Mesendoderm (in vitro differentiated cells): ENCODE results near the gene SUCLG1.

ENCODE experiments used
- DNase-seq: peaks from one replicate; pipeline ENCODE4 v3.0.0; 2013
- H2AK5ac ChIP-seq: 2 replicates; pipeline ENCODE4 v1.6.1; 2013; ENCODE audit warnings: low read length, inconsistent platforms
- H2BK120ac ChIP-seq: 2 replicates; pipeline ENCODE4 v1.6.1; 2013; ENCODE audit warnings: low read depth, mild to moderate bottlenecking, low read length, moderate library complexity, mixed read lengths
- H2BK15ac ChIP-seq: replicated peaks from 2 replicates; pipeline ENCODE4 v1.6.1; 2013; ENCODE audit warnings: low read depth, mild to moderate bottlenecking, moderate library complexity
- H2BK5ac ChIP-seq: 2 replicates; pipeline ENCODE4 v1.6.1; 2013; ENCODE audit warnings: low read length, inconsistent platforms
- H3K18ac ChIP-seq: 2 replicates; pipeline ENCODE4 v1.6.1; 2013; ENCODE audit warnings: mild to moderate bottlenecking, low read length, mixed read lengths
- H3K23ac ChIP-seq: one replicate; pipeline ENCODE4 v1.6.1; 2013; ENCODE audit warnings: low read length
- H3K27ac ChIP-seq: 2 replicates; pipeline ENCODE4 v1.5.1; 2013; ENCODE audit warnings: low read depth, mild to moderate bottlenecking, inconsistent platforms, low read length, moderate library complexity
- H3K27me3 ChIP-seq: 2 replicates; pipeline ENCODE4 v1.6.1; 2013; ENCODE audit warnings: low read length, control low read depth, mild to moderate bottlenecking, inconsistent platforms; ENCODE audit not compliant: insufficient read depth, poor library complexity
- H3K36me3 ChIP-seq: 2 replicates; pipeline ENCODE4 v1.6.1; 2013; ENCODE audit warnings: low read length, inconsistent platforms; ENCODE audit not compliant: control insufficient read depth, insufficient read depth
- H3K4ac ChIP-seq: one replicate; pipeline ENCODE4 v1.6.1; 2013; ENCODE audit warnings: low read depth, mild to moderate bottlenecking, low read length, moderate library complexity
- H3K4me1 ChIP-seq: 2 replicates; pipeline ENCODE4 v1.6.1; 2013; ENCODE audit warnings: low read depth, low read length, inconsistent platforms; ENCODE audit not compliant: control insufficient read depth
- H3K4me2 ChIP-seq: 2 replicates; pipeline ENCODE4 v1.6.1; 2013; ENCODE audit warnings: low read length
- H3K4me3 ChIP-seq: 2 replicates; pipeline ENCODE4 v1.5.1; 2013; ENCODE audit warnings: mild to moderate bottlenecking, low read length
- H3K56ac ChIP-seq: one replicate; pipeline ENCODE4 v1.6.1; 2013; ENCODE audit warnings: low read length
- H3K79me1 ChIP-seq: 2 replicates; pipeline ENCODE4 v1.6.1; 2013; ENCODE audit warnings: low read length, inconsistent platforms
- H3K79me2 ChIP-seq: 2 replicates; pipeline ENCODE4 v1.6.1; 2013; ENCODE audit warnings: mild to moderate bottlenecking, low read length; ENCODE audit not compliant: control insufficient read depth, insufficient read depth
- H3K9ac ChIP-seq: 2 replicates; pipeline ENCODE4 v1.6.1; 2013; ENCODE audit warnings: low read length, inconsistent platforms
- H4K5ac ChIP-seq: one replicate; pipeline ENCODE4 v1.6.1; 2013; ENCODE audit warnings: low read length
- H4K8ac ChIP-seq: one replicate; pipeline ENCODE4 v1.6.1; 2013; ENCODE audit warnings: low read depth, mild to moderate bottlenecking, control low read depth, low read length, moderate library complexity
- WGBS: extraction: QIAGEN DNeasy Blood & Tissue Kit; methylation state at CpG from one replicate; pipeline ENCODE4 v1.1.7; 2013; ENCODE audit warnings: low lambda C conversion rate, missing lambda C conversion rate; ENCODE audit not compliant: insufficient coverage; ENCODE audit errors: extremely low coverage; 5-methylcytosine and 5-hydroxymethylcytosine counted together

SUCLG1 gene

GRCh38 chr2:84486441-84487115, 27.5 kb upstream of the SUCLG1 start:
- WGBS = no CpG with 5 or more reads among the region's 2 CpGs
- H2BK120ac ChIP-seq = no peak overlapping the region
- H2BK5ac ChIP-seq = no peak overlapping the region
- H3K4me2 ChIP-seq = no peak overlapping the region
- no peak overlapping the region for H2AK5ac ChIP-seq
- no peak overlapping the region for H3K23ac ChIP-seq
- H3K4ac ChIP-seq = no peak overlapping the region
- H3K18ac ChIP-seq = no peak overlapping the region
- no peak overlapping the region for H3K56ac ChIP-seq
- H3K4me1 ChIP-seq = no peaks in the 10 kb centered on the region
- H3K79me2 ChIP-seq = no peaks in the 10 kb centered on the region
- DNase-seq = no peak
- H2BK15ac ChIP-seq = no peak overlapping the region
- H3K27me3 ChIP-seq = no peaks in the 10 kb centered on the region
- H3K27ac ChIP-seq = no peak overlapping the region
- no peaks in the 10 kb centered on the region for H3K79me1 ChIP-seq
- H3K4me3 ChIP-seq = no peak overlapping the region
- no peak overlapping the region for H4K8ac ChIP-seq
- H4K5ac ChIP-seq = no peak overlapping the region
- H3K36me3 ChIP-seq = no peaks in the 10 kb centered on the region
- no peak overlapping the region for H3K9ac ChIP-seq

- Histone ChIP-seq H4K8ac (no peak overlapping the region), H3K4me1 (no peaks in the 10 kb centered on the region), H3K4ac (no peak overlapping the region), H3K9ac (no peak overlapping the region), H3K18ac (no peak overlapping the region), H2BK15ac (no peak overlapping the region), H3K4me3 (no peak overlapping the region), H3K27ac (no peak overlapping the region), H2BK120ac (no peak overlapping the region), H2BK5ac (no peak overlapping the region), H3K56ac (no peak overlapping the region), H4K5ac (no peak overlapping the region), H3K4me2 (no peak overlapping the region), H3K27me3 (no peaks in the 10 kb centered on the region), H2AK5ac (no peak overlapping the region), H3K79me1 (no peaks in the 10 kb centered on the region), H3K23ac (no peak overlapping the region), H3K79me2 (no peaks in the 10 kb centered on the region), H3K36me3 (no peaks in the 10 kb centered on the region)
- DNase-seq = no peak
- no CpG with 5 or more reads among the region's 1 CpG for WGBS
Observed at GRCh38 chr2:84483320-84483719, 24.2 kb upstream of the SUCLG1 start.

GRCh38 chr2:84482603-84483002, 23.5 kb upstream of the SUCLG1 start:
- H3K56ac ChIP-seq = no peak overlapping the region
- H3K23ac ChIP-seq = no peak overlapping the region
- H3K27ac ChIP-seq = no peak overlapping the region
- WGBS = no CpG with 5 or more reads among the region's 3 CpGs
- H2BK5ac ChIP-seq = no peak overlapping the region
- H4K5ac ChIP-seq = no peak overlapping the region
- no peaks in the 10 kb centered on the region for H3K4me1 ChIP-seq
- DNase-seq = no peak
- H3K27me3 ChIP-seq = no peaks in the 10 kb centered on the region
- no peak overlapping the region for H3K4ac ChIP-seq
- H3K18ac ChIP-seq = no peak overlapping the region
- H3K36me3 ChIP-seq = no peaks in the 10 kb centered on the region
- H3K4me2 ChIP-seq = no peak overlapping the region
- H2BK15ac ChIP-seq = no peak overlapping the region
- H3K79me2 ChIP-seq = no peaks in the 10 kb centered on the region
- no peak overlapping the region for H4K8ac ChIP-seq
- no peak overlapping the region for H2AK5ac ChIP-seq
- H3K79me1 ChIP-seq = no peaks in the 10 kb centered on the region
- H3K4me3 ChIP-seq = no peak overlapping the region
- H2BK120ac ChIP-seq = no peak overlapping the region
- H3K9ac ChIP-seq = no peak overlapping the region

GRCh38 chr2:84481702-84482101, 22.6 kb upstream of the SUCLG1 start:
- no CpG with 5 or more reads among the region's 5 CpGs for WGBS
- Histone ChIP-seq H4K8ac (no peak overlapping the region), H2BK120ac (no peak overlapping the region), H3K23ac (no peak overlapping the region), H3K18ac (no peak overlapping the region), H3K4ac (no peak overlapping the region), H4K5ac (no peak overlapping the region), H3K4me1 (no peaks in the 10 kb centered on the region), H3K4me3 (no peak overlapping the region), H3K79me2 (no peaks in the 10 kb centered on the region), H3K9ac (no peak overlapping the region), H3K36me3 (no peaks in the 10 kb centered on the region), H3K56ac (no peak overlapping the region), H3K27ac (no peak overlapping the region), H2BK5ac (no peak overlapping the region), H3K79me1 (no peaks in the 10 kb centered on the region), H2BK15ac (no peak overlapping the region), H3K4me2 (no peak overlapping the region), H2AK5ac (no peak overlapping the region), H3K27me3 (no peaks in the 10 kb centered on the region)
- no peak for DNase-seq

GRCh38 chr2:84478867-84479266, 19.8 kb upstream of the SUCLG1 start:
- no peak overlapping the region for H2BK5ac ChIP-seq
- H3K79me1 ChIP-seq = no peaks in the 10 kb centered on the region
- H3K27me3 ChIP-seq = no peaks in the 10 kb centered on the region
- no peak for DNase-seq
- no CpG with 5 or more reads among the region's 3 CpGs for WGBS
- H3K36me3 ChIP-seq = no peaks in the 10 kb centered on the region
- H3K18ac ChIP-seq = no peak overlapping the region
- H3K4ac ChIP-seq = no peak overlapping the region
- H2BK120ac ChIP-seq = no peak overlapping the region
- no peak overlapping the region for H2BK15ac ChIP-seq
- no peak overlapping the region for H3K4me3 ChIP-seq
- no peak overlapping the region for H3K9ac ChIP-seq
- H3K27ac ChIP-seq = no peak overlapping the region
- H3K4me1 ChIP-seq = no peaks in the 10 kb centered on the region
- H2AK5ac ChIP-seq = no peak overlapping the region
- no peaks in the 10 kb centered on the region for H3K79me2 ChIP-seq
- no peak overlapping the region for H4K8ac ChIP-seq
- H3K56ac ChIP-seq = no peak overlapping the region
- no peak overlapping the region for H4K5ac ChIP-seq
- no peak overlapping the region for H3K4me2 ChIP-seq
- H3K23ac ChIP-seq = no peak overlapping the region

- no peak overlapping the region for H3K27ac ChIP-seq
Observed at GRCh38 chr2:84477886-84478285, 18.8 kb upstream of the SUCLG1 start.

More at GRCh38 chr2:84477886-84478285, 18.8 kb upstream of the SUCLG1 start:
- Histone ChIP-seq H2AK5ac (no peak overlapping the region), H3K27me3 (no peaks in the 10 kb centered on the region), H3K4me3 (no peak overlapping the region), H3K23ac (no peak overlapping the region), H4K5ac (no peak overlapping the region), H3K79me1 (no peaks in the 10 kb centered on the region), H3K9ac (no peak overlapping the region), H3K36me3 (no peaks in the 10 kb centered on the region), H3K4me2 (no peak overlapping the region), H2BK15ac (no peak overlapping the region), H3K56ac (no peak overlapping the region), H3K4ac (no peak overlapping the region), H3K79me2 (no peaks in the 10 kb centered on the region), H4K8ac (no peak overlapping the region), H3K18ac (no peak overlapping the region), H2BK5ac (no peak overlapping the region), H2BK120ac (no peak overlapping the region), H3K4me1 (no peaks in the 10 kb centered on the region)
- DNase-seq = no peak
- WGBS = no CpG with 5 or more reads among the region's 1 CpG
